SK-N-SH treated with all-trans-retinoic acid at 6 μM for 48 hours (cell line): ENCODE data around the gene IMPA2.

ENCODE experiments used
- ATAC-seq: fragments of 200-7000 bp; cut with Tn5 transposase; 3 replicates; pipeline ENCODE4 v1.9.1; 2020; ENCODE audit warnings: mild to moderate bottlenecking, moderate library complexity
- ARNTL ChIP-seq: fragments of 450-650 bp; formaldehyde crosslinking; IDR thresholded peaks from 2 replicates; pipeline ENCODE4 v1.5.0; 2020; ENCODE audit warnings: low read depth, mild to moderate bottlenecking, moderate library complexity, borderline replicate concordance
- BACH2 ChIP-seq: fragments of 250-450 bp; sonication (Bioruptor Pico); IDR thresholded peaks from 2 replicates; pipeline ENCODE4 v1.9.0; 2021; ENCODE audit warnings: mild to moderate bottlenecking, borderline replicate concordance
- ESRRG ChIP-seq: fragments of 250-450 bp; sonication (Bioruptor Pico); IDR thresholded peaks from 2 replicates; pipeline ENCODE4 v1.6.1; 2021; ENCODE audit warnings: mild to moderate bottlenecking
- ISL1 ChIP-seq: fragments of 250-450 bp; sonication (Bioruptor Pico); IDR thresholded peaks from 2 replicates; pipeline ENCODE4 v2.1.2; 2022; ENCODE audit warnings: mild to moderate bottlenecking, moderate library complexity
- OSR1 ChIP-seq: fragments of 250-450 bp; sonication (Bioruptor Pico); IDR thresholded peaks from 2 replicates; pipeline ENCODE4 v1.8.0; 2022; ENCODE audit warnings: moderate library complexity, mild to moderate bottlenecking, inconsistent platforms
- PPARA ChIP-seq: fragments of 250-450 bp; sonication (Bioruptor Pico); IDR thresholded peaks from 2 replicates; pipeline ENCODE4 v1.5.0; 2020; ENCODE audit warnings: mild to moderate bottlenecking, borderline replicate concordance
- RARB ChIP-seq: fragments of 250-450 bp; sonication (Bioruptor Pico); IDR thresholded peaks from 2 replicates; pipeline ENCODE4 v1.8.0; 2021; ENCODE audit warnings: mild to moderate bottlenecking, moderate library complexity
- SNAI2 ChIP-seq: fragments of 250-450 bp; sonication (Bioruptor Pico); IDR thresholded peaks from 2 replicates; pipeline ENCODE4 v1.5.0; 2020; ENCODE audit warnings: mild to moderate bottlenecking, moderate library complexity
- TCF4 ChIP-seq: fragments of 250-450 bp; sonication (Bioruptor Pico); IDR thresholded peaks from 2 replicates; pipeline ENCODE4 v1.8.0; 2021; ENCODE audit warnings: mild to moderate bottlenecking, moderate library complexity, borderline replicate concordance
- TOX ChIP-seq: fragments of 250-450 bp; sonication (Bioruptor Pico); IDR thresholded peaks from 2 replicates; pipeline ENCODE4 v1.8.0; 2021; ENCODE audit warnings: mild to moderate bottlenecking, moderate library complexity, borderline replicate concordance
- ZC3H10 ChIP-seq: fragments of 250-450 bp; sonication (Bioruptor Pico); IDR thresholded peaks from 2 replicates; pipeline ENCODE4 v1.5.1; 2021; ENCODE audit warnings: mild to moderate bottlenecking, moderate library complexity
- ZFP3 ChIP-seq: fragments of 250-450 bp; sonication (Bioruptor Pico); IDR thresholded peaks from 2 replicates; pipeline ENCODE4 v1.5.0; 2020; ENCODE audit warnings: mild to moderate bottlenecking, moderate library complexity
- ZFP30 ChIP-seq: fragments of 450-650 bp; formaldehyde crosslinking; IDR thresholded peaks from 2 replicates; pipeline ENCODE4 v1.5.0; 2022; ENCODE audit warnings: mild to moderate bottlenecking, moderate library complexity
- ZNF565 ChIP-seq: fragments of 450-650 bp; formaldehyde crosslinking; conservative IDR thresholded peaks from 2 replicates; pipeline ENCODE4 v1.5.0; 2020; ENCODE audit warnings: low read depth, mild to moderate bottlenecking, moderate library complexity
- ZNF70 ChIP-seq: fragments of 450-650 bp; formaldehyde crosslinking; IDR thresholded peaks from 2 replicates; pipeline ENCODE4 v1.5.0; 2020; ENCODE audit warnings: mild to moderate bottlenecking, moderate library complexity
- ZNF8 ChIP-seq: fragments of 450-650 bp; formaldehyde crosslinking; IDR thresholded peaks from 2 replicates; pipeline ENCODE4 v1.5.0; 2020; ENCODE audit warnings: mild to moderate bottlenecking, moderate library complexity
- TF ChIP-seq, protein P1 (sequence below): fragments of 250-450 bp; sonication (Bioruptor Pico); IDR thresholded peaks from 2 replicates; pipeline ENCODE4 v1.5.0; 2020; ENCODE audit warnings: mild to moderate bottlenecking, moderate library complexity
- TF ChIP-seq, protein P2 (sequence below): fragments of 250-450 bp; sonication (Bioruptor Pico); IDR thresholded peaks from 2 replicates; pipeline ENCODE4 v1.5.1; 2021; ENCODE audit warnings: mild to moderate bottlenecking, moderate library complexity
- TF ChIP-seq, protein P3 (sequence below): fragments of 250-450 bp; sonication (Bioruptor Pico); IDR thresholded peaks from 2 replicates; pipeline ENCODE4 v1.5.1; 2020; ENCODE audit warnings: low read depth, mild to moderate bottlenecking, moderate library complexity
- TF ChIP-seq, protein P4 (sequence below): fragments of 250-450 bp; sonication (Bioruptor Pico); IDR thresholded peaks from 2 replicates; pipeline ENCODE4 v1.8.0; 2021; ENCODE audit warnings: low read depth, mild to moderate bottlenecking, moderate library complexity, borderline replicate concordance

The IMPA2 gene

DNA sequence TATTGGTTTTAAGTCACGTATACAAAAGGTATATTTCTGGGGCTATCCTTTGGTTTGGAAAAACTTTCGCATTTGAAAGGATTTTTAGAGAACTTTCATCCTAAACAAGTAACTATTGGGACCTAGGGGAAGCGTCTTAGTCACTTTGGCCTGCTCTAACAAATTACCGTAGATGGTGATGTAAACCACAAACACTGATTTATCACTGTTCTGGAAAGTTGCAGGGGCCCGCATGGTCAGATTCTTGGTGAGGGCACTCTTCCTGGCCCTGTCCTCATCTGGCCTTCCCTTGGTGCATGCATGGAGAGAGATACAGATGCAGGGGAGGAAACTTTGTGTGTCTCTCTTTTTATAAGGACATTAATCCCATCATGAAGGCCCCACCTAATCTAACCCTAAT lies 63.3 kb downstream of the IMPA2 start:
- TF ChIP-seq TCF4 (CRISPR knock-in tag) (no peak), ESRRG (CRISPR knock-in tag) (no peak), ZNF70 (CRISPR knock-in tag) (no peak), BACH2 (no peak), TOX (CRISPR knock-in tag) (no peak), ARNTL (no peak), ZFP30 (CRISPR knock-in tag) (no peak), OSR1 (CRISPR knock-in tag) (no peak), ZNF8 (CRISPR knock-in tag) (no peak), RARB (CRISPR knock-in tag) (no peak), SNAI2 (CRISPR knock-in tag) (no peak), ISL1 (CRISPR knock-in tag) (no peak), ZFP3 (no peak), ZNF565 (CRISPR knock-in tag) (no peak), PPARA (CRISPR knock-in tag) (no peak), ZC3H10 (no peak)
- TF ChIP-seq, protein P1, sequence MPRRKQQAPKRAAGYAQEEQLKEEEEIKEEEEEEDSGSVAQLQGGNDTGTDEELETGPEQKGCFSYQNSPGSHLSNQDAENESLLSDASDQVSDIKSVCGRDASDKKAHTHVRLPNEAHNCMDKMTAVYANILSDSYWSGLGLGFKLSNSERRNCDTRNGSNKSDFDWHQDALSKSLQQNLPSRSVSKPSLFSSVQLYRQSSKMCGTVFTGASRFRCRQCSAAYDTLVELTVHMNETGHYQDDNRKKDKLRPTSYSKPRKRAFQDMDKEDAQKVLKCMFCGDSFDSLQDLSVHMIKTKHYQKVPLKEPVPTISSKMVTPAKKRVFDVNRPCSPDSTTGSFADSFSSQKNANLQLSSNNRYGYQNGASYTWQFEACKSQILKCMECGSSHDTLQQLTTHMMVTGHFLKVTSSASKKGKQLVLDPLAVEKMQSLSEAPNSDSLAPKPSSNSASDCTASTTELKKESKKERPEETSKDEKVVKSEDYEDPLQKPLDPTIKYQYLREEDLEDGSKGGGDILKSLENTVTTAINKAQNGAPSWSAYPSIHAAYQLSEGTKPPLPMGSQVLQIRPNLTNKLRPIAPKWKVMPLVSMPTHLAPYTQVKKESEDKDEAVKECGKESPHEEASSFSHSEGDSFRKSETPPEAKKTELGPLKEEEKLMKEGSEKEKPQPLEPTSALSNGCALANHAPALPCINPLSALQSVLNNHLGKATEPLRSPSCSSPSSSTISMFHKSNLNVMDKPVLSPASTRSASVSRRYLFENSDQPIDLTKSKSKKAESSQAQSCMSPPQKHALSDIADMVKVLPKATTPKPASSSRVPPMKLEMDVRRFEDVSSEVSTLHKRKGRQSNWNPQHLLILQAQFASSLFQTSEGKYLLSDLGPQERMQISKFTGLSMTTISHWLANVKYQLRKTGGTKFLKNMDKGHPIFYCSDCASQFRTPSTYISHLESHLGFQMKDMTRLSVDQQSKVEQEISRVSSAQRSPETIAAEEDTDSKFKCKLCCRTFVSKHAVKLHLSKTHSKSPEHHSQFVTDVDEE: no peak
- TF ChIP-seq, protein P2, sequence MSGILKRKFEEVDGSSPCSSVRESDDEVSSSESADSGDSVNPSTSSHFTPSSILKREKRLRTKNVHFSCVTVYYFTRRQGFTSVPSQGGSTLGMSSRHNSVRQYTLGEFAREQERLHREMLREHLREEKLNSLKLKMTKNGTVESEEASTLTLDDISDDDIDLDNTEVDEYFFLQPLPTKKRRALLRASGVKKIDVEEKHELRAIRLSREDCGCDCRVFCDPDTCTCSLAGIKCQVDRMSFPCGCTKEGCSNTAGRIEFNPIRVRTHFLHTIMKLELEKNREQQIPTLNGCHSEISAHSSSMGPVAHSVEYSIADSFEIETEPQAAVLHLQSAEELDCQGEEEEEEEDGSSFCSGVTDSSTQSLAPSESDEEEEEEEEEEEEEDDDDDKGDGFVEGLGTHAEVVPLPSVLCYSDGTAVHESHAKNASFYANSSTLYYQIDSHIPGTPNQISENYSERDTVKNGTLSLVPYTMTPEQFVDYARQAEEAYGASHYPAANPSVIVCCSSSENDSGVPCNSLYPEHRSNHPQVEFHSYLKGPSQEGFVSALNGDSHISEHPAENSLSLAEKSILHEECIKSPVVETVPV: no peak
- TF ChIP-seq, protein P3, sequence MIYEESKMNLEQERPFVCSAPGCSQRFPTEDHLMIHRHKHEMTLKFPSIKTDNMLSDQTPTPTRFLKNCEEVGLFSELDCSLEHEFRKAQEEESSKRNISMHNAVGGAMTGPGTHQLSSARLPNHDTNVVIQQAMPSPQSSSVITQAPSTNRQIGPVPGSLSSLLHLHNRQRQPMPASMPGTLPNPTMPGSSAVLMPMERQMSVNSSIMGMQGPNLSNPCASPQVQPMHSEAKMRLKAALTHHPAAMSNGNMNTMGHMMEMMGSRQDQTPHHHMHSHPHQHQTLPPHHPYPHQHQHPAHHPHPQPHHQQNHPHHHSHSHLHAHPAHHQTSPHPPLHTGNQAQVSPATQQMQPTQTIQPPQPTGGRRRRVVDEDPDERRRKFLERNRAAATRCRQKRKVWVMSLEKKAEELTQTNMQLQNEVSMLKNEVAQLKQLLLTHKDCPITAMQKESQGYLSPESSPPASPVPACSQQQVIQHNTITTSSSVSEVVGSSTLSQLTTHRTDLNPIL: no peak
- TF ChIP-seq, protein P4, sequence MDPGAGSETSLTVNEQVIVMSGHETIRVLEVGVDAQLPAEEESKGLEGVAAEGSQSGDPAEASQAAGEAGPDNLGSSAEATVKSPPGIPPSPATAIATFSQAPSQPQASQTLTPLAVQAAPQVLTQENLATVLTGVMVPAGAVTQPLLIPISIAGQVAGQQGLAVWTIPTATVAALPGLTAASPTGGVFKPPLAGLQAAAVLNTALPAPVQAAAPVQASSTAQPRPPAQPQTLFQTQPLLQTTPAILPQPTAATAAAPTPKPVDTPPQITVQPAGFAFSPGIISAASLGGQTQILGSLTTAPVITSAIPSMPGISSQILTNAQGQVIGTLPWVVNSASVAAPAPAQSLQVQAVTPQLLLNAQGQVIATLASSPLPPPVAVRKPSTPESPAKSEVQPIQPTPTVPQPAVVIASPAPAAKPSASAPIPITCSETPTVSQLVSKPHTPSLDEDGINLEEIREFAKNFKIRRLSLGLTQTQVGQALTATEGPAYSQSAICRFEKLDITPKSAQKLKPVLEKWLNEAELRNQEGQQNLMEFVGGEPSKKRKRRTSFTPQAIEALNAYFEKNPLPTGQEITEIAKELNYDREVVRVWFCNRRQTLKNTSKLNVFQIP (CRISPR knock-in tag): no peak
- TF ChIP-seq, all 23 proteins: peak for 0
- ATAC-seq: no peak

DNA sequence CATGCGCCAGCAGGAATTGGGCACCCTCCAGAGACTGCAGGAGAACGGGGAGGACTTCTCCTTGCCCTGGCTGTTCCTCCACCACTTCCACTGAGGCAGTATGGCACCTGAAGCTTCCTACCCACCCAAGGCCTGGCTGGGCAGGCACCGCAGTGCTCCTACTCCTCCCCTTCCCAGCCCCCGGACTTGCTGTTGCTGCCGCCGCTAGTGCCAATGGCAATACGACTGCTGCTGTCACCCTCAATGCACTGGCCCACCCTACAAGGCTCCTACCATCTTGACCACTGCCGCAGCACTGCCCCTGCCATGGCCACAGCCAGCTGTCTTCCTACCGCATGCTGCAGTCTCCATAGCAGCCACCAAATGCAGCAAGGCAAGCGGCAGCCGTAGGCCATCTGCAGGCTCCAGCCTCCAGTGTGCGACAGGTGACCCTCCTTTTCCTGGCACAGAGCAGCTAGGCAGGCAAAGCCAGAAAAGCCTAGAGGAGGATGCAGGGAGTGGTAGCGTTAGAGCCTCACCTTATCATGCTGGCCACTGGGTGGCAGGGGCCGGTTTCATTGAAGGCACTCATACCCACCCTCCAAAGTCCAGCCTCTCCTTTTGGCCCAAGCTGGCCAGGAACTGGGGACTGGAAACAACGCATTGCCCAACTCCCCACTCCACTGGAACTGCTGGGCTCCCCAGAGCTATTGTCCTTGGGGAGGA lies 64.9 kb downstream of the IMPA2 start:
- ATAC-seq: no peak
- TF ChIP-seq, protein P2: no peak

DNA sequence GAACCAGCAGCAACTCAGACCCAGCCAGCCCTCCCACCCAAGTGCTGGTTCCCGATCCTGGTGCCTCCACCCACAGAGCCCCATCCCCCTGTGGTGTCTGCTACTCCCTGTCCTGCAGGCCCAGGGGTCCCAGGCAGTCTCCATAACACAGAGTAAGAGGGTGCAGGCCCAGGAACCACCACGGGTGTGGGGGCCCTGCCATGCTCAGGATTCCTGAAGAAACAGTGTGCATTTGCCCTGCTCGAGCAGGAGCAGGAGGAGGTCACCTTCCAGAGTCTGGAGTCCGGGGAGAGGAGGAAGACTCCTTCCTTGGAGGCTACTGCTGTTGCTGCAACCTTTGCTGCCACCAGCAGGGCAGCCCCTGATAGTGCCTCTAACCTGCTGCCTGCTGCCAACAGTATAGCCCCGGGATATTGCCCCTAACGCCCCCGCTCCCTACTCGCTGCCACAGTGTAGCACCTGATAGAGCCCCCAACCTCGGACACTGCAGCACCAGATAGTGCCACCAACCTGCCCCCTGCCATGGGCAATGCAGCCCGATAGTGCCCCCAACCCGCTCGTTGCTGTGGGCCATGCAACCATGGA lies 65.5 kb downstream of the IMPA2 start:
- TF ChIP-seq ISL1 (CRISPR knock-in tag) (no peak), ESRRG (CRISPR knock-in tag) (no peak), BACH2 (no peak), ZC3H10 (no peak), ZFP30 (CRISPR knock-in tag) (no peak), PPARA (CRISPR knock-in tag) (no peak), ZNF70 (CRISPR knock-in tag) (no peak), ZNF565 (CRISPR knock-in tag) (no peak)
- TF ChIP-seq, protein P2: no peak
- TF ChIP-seq, all 23 proteins: peak for 0
- no peak; the same call in 2 of the 3 replicates for ATAC-seq
